Neuron (in vitro differentiated cells): ENCODE results near the gene MITF.

Experiments
- H2AFZ ChIP-seq: one replicate; pipeline ENCODE4 v1.6.1; 2013; ENCODE audit warnings: low read depth, mild to moderate bottlenecking, inconsistent platforms, low read length, moderate library complexity
- H3K27me3 ChIP-seq: one replicate; pipeline ENCODE4 v1.6.1; 2013; ENCODE audit warnings: low read length; ENCODE audit not compliant: insufficient read depth
- H3K36me3 ChIP-seq: one replicate; pipeline ENCODE4 v1.6.1; 2013; ENCODE audit warnings: low read length; ENCODE audit not compliant: insufficient read depth
- H3K4me1 ChIP-seq: one replicate; pipeline ENCODE4 v1.6.1; 2013; ENCODE audit warnings: low read length; ENCODE audit not compliant: insufficient read depth
- H3K4me3 ChIP-seq: 2 replicates; pipeline ENCODE4 v1.5.1; 2013; ENCODE audit warnings: mild to moderate bottlenecking, low read length, moderate library complexity
- H3K9me3 ChIP-seq: one replicate; pipeline ENCODE4 v1.6.1; 2013; ENCODE audit warnings: low read length

The MITF gene

DNA sequence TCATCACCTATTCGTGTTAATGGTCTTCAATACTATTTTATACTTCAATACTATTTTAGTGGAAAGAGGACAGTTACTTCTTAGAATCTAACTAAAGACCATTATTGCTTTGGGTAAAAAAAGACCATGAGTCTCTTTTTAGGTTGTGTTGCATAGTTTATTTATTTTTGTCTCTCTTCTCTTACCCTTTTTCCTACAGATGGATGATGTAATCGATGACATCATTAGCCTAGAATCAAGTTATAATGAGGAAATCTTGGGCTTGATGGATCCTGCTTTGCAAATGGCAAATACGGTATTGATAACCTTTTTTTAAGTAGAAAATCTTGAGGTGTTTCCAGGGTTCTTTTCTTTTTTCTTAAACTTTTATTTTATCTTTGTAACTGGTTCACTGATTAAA lies 201.8 kb downstream of the MITF start:
- no peaks in the 10 kb centered on the region for H3K36me3 ChIP-seq
- H3K27me3 ChIP-seq = no peaks in the 10 kb centered on the region
- H3K9me3 ChIP-seq = no peaks in the 10 kb centered on the region
- no peaks in the 10 kb centered on the region for H3K4me1 ChIP-seq
- no peak overlapping the region for H2AFZ ChIP-seq
- no peak overlapping the region for H3K4me3 ChIP-seq

DNA sequence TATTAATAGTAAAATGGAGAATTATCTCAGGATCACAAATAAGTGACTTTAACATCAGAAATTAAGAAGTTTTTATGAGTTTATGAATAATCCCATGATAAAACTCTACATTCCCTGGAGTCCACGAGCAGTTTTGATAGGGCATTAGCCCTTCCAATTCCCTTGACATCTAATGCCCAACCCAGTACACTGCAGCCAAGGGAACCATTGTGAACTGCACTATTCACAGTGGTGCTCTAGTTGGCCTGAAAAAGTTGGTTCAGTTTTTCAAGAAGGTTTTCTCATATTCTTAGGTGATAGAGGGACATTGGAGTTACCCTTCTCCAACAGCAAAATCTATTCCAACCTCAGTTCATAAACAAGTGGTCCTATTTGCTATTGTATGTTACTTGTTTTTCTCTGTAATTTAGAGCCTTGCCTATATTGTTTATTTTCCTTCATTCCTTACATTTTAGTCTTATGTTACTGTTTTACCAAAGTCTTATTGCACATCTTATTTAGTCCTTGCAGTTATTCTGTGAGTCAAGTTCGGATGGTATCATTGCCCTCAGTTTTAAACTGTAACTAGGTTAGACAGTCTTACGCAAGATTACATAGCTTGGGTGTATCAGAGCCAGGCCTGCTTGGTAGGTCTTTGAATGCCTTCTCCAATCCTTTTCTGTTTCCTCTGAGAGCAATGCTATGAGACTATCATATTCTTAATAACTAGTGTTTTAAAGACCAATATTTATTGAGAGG lies 202.3 kb downstream of the MITF start:
- Histone ChIP-seq H3K4me3 (no peak overlapping the region), H3K9me3 (no peaks in the 10 kb centered on the region), H2AFZ (no peak overlapping the region), H3K4me1 (no peaks in the 10 kb centered on the region), H3K27me3 (no peaks in the 10 kb centered on the region), H3K36me3 (no peaks in the 10 kb centered on the region)

- Histone ChIP-seq H3K4me1 (no peaks in the 10 kb centered on the region), H3K36me3 (no peaks in the 10 kb centered on the region), H3K9me3 (no peaks in the 10 kb centered on the region), H2AFZ (no peak overlapping the region), H3K4me3 (no peak overlapping the region), H3K27me3 (no peaks in the 10 kb centered on the region)
These were observed 205.7 kb downstream of the MITF start for GRCh38 chr3:69944931-69945493.

DNA sequence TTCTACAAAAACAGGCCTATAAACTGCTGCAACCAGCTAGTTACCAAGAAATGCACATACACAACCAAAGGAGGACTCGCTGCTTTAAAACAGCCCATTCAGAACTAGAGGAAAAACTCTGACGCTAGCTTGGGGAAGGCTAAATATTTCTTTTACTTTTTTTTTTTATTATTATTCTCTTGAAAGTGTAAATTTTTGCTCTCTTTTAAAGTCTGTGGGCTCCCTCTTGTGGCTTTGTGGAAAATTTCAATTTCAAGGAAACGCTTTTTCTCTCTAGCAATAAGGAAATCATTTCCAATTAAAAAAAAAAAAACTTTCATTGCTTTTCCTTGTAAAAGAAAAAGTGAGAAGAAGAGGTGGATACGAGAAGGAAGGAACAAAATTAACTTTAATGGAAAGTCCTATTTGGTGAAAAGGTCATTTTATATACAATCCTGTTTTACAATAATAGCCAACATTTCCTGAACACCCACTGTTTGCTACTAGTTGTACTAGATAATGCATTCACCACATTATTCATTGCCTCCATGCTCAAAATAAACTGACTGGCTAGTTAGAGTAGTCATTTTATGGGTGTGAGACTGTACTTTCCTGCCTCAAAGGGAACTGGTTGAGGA lies 209.1 kb downstream of the MITF start:
- no peaks in the 10 kb centered on the region for H3K4me1 ChIP-seq
- H2AFZ ChIP-seq = no peak overlapping the region
- no peaks in the 10 kb centered on the region for H3K27me3 ChIP-seq
- H3K9me3 ChIP-seq = no peaks in the 10 kb centered on the region
- no peak overlapping the region for H3K4me3 ChIP-seq
- no peaks in the 10 kb centered on the region for H3K36me3 ChIP-seq

DNA sequence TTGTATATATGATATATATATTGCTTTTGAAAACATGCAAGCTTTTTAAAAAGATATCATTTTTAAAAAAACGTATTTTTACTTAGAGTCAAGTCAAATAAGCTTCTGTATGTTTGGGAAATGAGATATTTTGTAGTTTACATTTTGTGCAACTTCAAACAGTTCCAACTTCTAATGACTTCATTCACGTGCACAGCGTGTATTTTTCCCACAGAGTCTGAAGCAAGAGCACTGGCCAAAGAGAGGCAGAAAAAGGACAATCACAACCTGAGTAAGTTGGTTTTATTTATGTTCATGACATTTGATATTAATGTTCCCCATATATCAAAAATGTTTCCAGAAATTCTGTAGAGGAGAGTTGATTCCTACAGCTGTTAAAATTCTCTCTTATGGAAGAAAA lies 212.4 kb downstream of the MITF start:
- H3K4me3 ChIP-seq = no peak overlapping the region
- no peaks in the 10 kb centered on the region for H3K27me3 ChIP-seq
- no peaks in the 10 kb centered on the region for H3K36me3 ChIP-seq
- no peaks in the 10 kb centered on the region for H3K9me3 ChIP-seq
- no peaks in the 10 kb centered on the region for H3K4me1 ChIP-seq
- H2AFZ ChIP-seq = no peak overlapping the region

GRCh38 chr3:69959581-69959980 lies 220.3 kb downstream of the MITF start:
- Histone ChIP-seq H3K4me1 (no peaks in the 10 kb centered on the region), H3K4me3 (no peak overlapping the region), H3K9me3 (no peaks in the 10 kb centered on the region), H2AFZ (no peak overlapping the region), H3K27me3 (no peaks in the 10 kb centered on the region), H3K36me3 (no peaks in the 10 kb centered on the region)

DNA sequence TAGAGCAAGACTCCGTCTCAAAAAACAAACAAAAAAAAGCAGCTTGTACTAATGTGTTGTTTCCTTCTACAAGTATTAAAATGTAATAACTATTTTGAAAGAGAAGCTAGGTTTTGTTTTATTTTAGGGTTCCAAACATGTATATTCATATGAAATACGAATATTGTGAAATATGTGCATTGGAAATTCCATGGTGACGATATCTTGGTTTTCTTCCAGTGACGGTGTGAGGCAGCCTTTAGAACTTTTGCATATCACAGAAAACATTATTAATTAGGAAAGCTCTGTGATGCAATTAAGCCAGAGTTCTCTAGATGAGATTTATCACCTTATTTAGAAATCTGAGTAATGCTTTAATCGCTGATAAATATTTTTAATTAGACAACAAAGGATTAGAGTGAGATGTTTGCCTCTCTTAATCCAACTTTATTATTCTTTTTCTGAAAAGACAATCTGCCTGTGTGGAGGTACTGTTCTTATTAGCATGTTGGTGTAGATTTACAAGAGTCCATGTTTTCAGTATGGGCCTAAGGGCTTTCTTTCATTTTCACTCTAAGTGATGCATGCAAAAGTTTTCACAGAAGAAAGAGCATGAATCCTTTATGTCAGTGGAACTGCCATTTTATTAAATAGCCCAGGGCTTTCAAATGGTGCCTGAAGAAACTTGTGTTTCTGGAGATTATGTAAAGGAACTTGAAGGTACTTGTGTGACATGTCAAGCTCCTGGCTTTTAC lies 222.6 kb downstream of the MITF start:
- H2AFZ ChIP-seq = no peak overlapping the region
- H3K36me3 ChIP-seq = no peaks in the 10 kb centered on the region
- no peaks in the 10 kb centered on the region for H3K4me1 ChIP-seq
- no peak overlapping the region for H3K4me3 ChIP-seq
- H3K27me3 ChIP-seq = no peaks in the 10 kb centered on the region
- H3K9me3 ChIP-seq = no peaks in the 10 kb centered on the region

DNA sequence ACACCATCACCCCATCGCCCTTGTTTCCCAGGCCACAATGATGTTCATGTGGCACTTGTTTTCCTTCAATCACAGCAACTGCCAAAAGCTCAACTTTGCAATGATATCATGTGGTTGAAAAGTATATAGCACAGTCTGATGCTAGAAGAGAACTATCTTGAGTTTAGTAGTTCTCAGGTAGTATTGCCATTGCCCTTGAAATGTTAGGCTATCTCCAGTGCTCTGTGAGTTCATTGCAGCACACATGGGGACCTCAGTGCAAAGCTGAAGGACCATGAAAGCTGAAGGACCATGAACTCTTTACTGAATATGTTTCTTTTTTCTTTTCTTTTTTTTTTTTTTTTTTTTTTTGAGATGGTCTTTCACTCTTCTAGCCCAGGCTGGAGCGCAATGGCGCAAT lies 224.4 kb downstream of the MITF start:
- Histone ChIP-seq H2AFZ (no peak overlapping the region), H3K36me3 (no peaks in the 10 kb centered on the region), H3K4me3 (no peak overlapping the region), H3K9me3 (no peaks in the 10 kb centered on the region), H3K27me3 (no peaks in the 10 kb centered on the region), H3K4me1 (no peaks in the 10 kb centered on the region)

DNA sequence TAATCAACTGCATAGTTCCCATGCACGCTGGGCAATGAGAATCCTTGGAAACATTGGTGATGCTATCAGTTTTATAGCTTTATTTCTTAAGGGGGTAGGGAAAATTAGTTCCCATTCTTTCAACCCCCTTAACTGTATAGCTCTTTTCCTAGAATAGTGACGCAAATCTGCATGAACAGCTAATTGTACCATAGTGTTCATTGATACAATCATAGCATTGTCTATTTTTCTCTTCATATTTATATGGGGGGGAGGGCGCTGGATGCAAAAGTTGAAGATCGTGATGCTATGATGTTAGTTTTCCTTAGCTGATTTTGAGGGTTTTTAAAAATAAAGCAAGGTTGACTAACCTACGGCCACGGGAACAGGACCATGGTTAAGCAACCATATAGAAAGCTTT lies 227.9 kb downstream of the MITF start:
- Histone ChIP-seq H3K36me3 (no peaks in the 10 kb centered on the region), H2AFZ (no peak overlapping the region), H3K4me3 (no peak overlapping the region), H3K4me1 (no peaks in the 10 kb centered on the region), H3K9me3 (no peaks in the 10 kb centered on the region), H3K27me3 (no peaks in the 10 kb centered on the region)

DNA sequence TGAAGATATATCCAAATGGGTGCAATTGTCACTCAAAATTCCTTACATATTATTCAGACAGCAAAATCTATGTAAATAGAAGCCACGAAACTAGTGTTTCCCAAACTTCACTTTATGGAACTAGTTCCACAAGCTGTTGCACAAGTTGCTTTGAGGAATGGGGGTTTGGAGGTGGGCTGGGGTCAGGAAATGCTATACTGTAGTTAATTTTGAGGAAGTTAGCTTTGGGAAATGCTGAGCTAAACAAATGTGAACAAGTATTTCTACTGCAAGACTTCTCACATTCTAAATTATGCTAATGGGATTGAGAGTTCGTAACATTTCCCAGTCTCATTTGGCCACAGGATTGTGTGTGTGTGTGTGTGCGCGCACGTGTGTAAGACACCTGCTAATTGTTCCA lies 231.6 kb downstream of the MITF start:
- Histone ChIP-seq H2AFZ (no peak overlapping the region), H3K27me3 (no peaks in the 10 kb centered on the region), H3K4me1 (no peaks in the 10 kb centered on the region)

DNA sequence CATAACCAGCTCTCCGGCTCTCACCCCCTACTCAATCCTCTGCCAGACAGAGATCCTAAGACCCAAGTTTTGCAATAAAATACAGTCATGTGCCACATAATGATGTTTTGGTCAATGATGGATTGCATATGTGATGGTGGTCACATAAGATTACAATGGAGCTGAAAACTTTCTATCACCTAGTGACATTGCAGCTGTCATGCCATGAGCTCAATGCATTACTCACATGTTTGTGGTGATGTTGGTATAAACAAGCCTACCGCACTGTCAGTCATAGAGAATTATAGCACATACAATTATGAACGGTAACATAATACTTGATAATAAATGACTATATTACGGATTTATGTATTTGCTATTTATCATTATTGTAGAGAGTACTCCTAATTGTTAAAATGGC lies 233.4 kb downstream of the MITF start:
- no peak overlapping the region for H2AFZ ChIP-seq
- H3K9me3 ChIP-seq = peaks cover 2% of the 10 kb centered on the region
- no peaks in the 10 kb centered on the region for H3K27me3 ChIP-seq
- H3K4me1 ChIP-seq = no peaks in the 10 kb centered on the region
- H3K36me3 ChIP-seq = no peaks in the 10 kb centered on the region
- H3K4me3 ChIP-seq = no peak overlapping the region

More for the DNA sequence above, 231.6 kb downstream of the MITF start:
- no peaks in the 10 kb centered on the region for H3K9me3 ChIP-seq
- no peaks in the 10 kb centered on the region for H3K36me3 ChIP-seq
- no peak overlapping the region for H3K4me3 ChIP-seq

- no peak overlapping the region for H2AFZ ChIP-seq
- H3K36me3 ChIP-seq = no peaks in the 10 kb centered on the region
- peaks cover 2% of the 10 kb centered on the region for H3K9me3 ChIP-seq
- no peak overlapping the region for H3K4me3 ChIP-seq
- H3K27me3 ChIP-seq = no peaks in the 10 kb centered on the region
- no peaks in the 10 kb centered on the region for H3K4me1 ChIP-seq
These were observed 236.8 kb downstream of the MITF start for GRCh38 chr3:69976021-69976420.

- Histone ChIP-seq H3K36me3 (no peaks in the 10 kb centered on the region), H3K4me3 (no peak overlapping the region), H3K4me1 (no peaks in the 10 kb centered on the region), H2AFZ (no peak overlapping the region), H3K9me3 (no peaks in the 10 kb centered on the region), H3K27me3 (no peaks in the 10 kb centered on the region)
These were observed 244.4 kb downstream of the MITF start for GRCh38 chr3:69983546-69984265.
